HG03159 (cell line): ENCODE results near the gene PSTPIP2.
"Not testable (repeated sequence)": the region's sequence is repeated elsewhere in the genome, so short reads cannot be mapped to it uniquely, and the experiment has no call there.

Experiments used
- ATAC-seq: cut with Tn5 transposase; IDR thresholded peaks from one replicate; pipeline ENCODE4 v1.9.1; 2021; ENCODE audit warnings: mild to moderate bottlenecking, moderate library complexity; ENCODE audit not compliant: unreplicated experiment

PSTPIP2 gene

DNA sequence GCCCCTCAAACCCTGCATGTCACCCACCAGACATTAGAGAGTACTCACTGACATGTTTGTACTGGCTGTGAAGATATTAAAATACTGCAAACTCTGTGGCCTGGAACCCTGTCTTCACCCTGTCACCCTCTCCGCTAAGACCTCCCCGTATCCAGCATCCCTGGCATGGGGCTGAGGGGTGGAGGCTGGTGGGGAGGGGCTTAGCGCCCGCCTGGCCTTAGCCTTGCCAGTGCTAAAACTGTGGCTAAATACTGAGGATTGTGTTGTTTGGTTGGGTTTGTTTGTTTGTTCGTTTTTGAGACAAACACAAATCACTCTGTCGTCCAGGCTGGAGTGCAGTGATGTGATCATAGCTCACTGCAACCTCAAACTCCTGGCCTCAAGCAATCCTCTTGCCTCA, 1.8 kb downstream of the PSTPIP2 start:
- no peak for ATAC-seq

DNA sequence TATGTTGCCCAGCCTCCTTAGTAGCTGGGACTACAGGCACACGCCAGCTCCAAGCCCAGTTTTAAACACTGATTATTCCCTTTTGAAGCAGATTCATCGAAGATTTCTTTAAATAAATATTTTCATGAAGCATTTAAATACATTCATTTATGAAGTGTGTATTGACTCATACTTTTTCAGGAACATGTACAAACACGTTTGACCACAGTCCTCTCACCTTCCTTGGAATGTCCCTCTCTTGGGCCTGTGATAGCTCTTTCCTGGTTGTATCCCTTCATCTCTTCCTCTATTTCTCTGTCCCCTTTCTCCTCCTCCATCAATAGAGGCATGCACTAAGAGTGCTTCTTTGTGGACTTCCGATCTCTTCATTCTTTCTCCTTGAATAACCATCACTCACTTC, 2.5 kb downstream of the PSTPIP2 start:
- no peak for ATAC-seq

DNA sequence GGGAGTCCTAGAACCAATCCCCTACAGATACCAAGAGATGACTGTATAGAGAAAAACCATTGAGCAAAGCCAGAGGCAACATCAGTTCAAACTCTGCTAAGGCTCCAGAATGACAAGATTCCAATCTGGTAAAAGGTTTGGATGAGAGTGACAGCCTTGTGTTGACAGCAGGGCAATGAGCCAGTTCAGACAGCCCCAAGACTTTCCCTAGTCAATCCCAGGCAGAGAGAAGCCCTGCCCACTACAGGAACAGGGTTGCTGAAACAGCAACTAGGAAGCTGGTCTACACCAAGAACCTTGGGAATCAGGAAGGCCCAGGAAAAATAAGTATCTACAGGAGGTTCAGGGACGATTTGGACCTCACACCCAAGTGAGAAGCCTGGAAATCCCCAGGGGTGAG, 3.3 kb downstream of the PSTPIP2 start:
- no peak for ATAC-seq

DNA sequence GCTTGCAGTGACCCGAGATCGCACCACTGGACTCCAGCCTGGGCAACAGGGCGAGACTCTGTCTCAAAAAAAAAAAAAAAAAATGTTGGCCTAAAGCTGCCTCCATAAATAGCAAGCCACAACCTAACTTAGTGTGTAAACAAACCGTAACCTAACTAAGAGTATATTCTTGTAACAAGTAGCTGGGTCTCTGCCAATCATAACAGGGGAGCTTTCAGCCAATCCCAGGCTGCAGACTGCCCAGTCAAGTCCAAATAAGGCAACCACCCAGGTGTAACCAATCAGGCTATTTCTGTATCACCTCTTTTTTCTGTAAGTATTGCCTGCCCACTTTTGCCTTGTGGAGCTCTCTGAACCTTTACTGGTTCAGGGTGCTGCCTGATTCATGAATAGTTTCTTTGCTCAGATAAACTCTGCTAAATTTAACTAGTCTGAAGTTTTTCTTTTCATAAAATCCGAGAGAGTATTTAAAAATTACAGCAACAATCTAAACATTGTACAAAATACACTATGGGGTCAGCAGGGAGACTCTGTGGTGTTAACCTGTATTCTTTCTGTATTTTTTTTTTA, 4.5 kb downstream of the PSTPIP2 start:
- no peak for ATAC-seq

DNA sequence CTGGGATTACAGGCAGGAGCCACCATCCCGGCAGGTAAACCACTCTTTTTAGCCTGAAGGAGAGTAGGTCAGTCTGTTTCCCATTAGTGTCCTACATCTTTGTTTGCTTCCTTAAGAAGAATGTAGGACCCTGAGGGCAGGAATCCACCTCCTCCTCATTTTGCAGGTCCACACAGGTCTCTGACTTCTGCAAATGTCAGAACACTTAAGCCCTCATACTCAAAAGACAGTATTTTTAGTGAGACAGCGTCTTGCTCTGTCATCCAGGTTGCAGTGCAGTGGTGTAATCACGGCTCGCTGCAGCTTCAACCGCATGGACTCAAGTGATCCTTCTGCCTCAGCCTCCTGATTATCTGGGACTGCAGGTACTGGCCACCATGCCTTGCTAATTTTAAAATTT, 9.3 kb downstream of the PSTPIP2 start:
- ATAC-seq: no peak

DNA sequence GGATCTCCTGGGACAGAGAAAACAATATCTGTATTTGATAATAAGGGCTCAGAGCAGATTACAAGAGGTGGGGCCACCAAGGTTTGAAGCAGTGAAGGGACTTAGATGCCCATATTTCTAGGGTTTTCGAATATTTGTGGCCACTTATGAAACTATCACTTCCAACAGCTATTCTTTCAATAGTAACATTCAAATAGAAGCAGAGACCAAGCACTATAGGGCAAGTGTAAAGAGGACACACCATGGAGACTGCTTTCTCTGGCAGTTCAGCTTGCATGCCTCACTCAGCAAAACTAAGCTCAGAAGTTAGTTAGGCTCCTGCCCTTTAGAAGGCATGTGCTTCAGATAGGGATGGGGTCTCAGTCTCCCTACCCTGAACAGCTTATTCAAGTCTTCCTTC, 10.3 kb downstream of the PSTPIP2 start:
- no peak for ATAC-seq

DNA sequence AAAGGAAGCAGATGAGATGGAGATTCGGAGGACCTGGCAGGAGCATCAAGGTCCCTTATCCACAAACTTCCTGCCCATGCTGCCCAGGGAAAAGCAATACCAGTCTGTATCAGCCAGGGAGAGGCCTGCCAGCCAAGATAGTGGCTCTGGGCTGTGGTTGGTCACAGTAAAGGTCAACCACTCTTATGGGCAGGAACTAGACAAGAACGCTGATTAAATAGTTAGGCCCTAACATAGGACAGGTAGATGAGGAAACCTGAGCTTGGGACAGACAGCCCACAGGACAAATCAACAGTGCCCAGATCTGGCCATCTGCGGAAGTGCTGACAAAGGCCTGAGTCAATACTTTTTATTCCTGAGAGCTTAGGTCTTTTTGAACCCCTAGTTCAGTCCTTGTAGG, 10.7 kb downstream of the PSTPIP2 start:
- ATAC-seq: no peak

DNA sequence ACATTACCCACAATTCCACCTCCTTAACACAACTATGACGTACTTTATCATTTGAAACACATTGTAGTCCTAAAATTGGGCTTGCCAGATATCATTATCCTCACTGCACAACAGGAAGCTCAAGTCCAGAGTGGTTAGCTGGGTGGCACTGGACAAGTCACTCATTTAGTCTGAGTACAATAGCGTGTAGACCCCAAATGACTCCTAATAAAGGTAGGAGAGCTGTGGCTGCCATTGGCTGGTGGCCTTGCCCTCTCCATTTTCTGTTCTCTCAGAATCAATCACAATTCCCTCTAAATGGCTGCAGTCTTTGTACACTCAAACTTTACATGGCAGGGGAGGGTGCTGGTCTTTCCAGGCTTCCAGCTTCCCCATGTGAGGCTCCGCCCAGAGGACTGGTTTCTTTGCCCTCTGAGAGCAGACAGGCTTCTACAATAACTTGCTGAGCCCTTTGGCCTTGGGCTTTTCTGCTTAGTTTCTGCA, 11.7 kb downstream of the PSTPIP2 start:
- ATAC-seq: no peak

DNA sequence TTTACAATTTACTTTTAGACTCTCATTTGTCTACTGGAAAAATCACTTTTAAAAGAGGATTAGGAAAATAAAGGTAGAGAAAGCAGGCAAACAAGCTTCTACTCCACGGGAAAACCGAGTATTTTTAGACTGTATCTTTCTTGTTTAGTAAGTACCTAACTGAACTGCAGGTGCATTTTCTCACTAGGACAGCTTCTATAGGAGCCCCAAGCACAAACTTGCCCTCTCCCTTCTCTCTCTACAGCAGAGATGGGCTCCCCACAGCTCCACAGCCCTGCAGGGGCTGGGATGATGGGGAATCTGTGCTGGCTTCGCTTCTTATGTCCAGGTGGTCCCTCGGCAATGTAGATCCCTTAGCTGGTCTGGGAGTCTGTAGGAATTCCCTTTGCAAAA, 16.2 kb downstream of the PSTPIP2 start:
- ATAC-seq: no peak

DNA sequence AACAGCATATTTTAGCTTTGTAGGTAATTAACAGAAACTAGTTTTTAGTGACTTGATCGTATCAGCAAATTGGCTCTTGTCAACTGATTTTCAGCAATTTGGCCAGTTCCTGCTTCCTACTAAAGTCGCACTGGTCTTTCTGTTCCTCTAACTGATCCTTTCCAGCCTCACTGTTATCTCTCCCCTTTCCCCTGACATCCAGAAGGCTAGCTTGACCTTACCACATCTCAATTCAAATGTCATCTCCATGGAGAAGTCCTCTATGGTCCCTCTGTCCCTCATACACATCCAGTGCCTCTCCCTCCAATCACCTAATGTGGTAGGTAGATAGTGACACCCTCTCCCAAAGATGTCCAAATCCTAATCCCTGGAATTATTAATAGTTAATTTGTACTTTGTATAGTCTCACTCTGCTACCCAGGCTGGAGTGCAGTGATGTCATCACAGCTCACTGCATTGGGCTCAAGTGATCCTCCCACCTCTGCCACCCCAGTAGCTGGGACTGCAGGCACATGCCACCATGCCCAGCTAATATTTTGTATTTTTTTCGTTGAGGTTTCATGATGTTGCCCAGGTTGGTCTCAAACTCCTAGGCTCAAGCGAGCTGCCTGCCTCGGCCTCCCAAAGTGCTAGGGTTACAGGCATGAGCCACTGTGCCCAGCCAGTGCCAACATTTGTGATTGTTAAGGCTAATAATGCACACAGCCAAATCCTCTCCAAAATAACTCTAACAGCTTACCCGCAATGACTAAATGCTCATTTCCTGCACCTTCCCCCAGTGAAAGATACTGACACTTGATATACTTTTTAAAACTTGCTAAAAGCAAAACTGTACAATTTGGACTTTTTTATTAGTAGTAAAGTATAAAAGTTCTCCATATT, 16.9 kb downstream of the PSTPIP2 start:
- ATAC-seq: no peak

DNA sequence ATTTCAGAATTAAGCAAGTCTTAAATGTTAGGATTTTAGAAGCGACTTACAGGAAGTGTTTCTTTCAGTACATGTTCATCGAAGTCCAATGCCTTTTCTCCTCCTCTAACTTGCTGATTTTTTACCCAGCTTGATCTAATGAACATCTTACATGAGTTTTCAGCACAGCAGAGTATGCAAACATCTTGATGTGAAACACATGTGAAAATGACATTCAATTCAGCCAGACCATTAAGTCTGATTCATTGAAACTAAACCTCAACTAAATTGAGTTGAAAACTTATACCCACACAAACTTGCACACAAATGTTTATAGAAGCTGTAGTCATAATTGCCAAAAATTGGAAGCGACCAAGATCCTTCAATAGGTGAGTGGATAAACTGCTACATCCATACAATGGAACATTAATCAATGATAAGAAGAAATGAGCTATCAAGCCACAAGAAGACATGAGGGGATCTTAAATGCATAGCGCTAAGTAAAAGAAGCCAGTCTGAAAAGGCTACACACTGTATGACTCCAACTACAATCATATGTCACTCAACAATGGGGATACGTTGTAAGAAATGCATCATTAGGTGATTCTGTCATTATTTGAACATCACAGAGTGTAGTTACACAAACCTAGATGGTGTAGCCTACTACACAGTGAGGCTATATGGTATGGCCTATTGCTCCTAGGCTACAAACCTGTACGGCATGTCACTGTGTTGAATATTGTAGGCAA, 18.5 kb downstream of the PSTPIP2 start:
- ATAC-seq: no peak

DNA sequence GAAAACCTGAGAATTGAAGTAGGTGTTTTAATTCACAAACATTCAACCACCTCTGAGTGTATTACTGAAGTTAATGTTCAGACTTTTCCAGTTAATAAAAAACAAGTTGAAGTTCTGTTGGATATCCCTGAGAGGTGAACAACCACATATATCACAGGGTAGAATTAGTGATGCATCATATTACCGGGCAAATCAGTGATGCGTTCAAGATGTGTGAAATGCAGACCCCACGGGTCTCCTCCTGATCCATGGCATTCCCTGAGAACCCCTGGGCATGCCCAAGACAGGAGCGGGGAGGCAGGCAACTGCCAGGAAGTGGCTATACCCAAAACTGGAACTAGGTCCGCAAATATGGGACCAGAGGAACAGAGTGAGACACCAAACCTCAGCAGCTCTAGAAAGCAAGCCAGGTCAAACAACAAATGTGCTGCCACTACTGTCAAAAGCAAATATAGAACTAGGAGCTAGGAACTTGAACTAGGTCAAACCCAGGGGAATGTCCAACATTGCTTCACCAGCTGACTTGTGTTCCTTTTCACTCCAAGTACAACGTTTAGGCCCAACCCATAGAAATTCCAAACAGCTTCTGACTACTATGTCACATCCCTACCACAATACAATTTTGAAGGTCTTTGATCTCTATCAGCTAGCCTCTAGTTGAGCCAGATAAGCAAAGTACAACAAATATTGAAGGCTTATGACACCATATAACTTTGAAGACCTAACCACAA, 20.2 kb downstream of the PSTPIP2 start:
- no peak for ATAC-seq

DNA sequence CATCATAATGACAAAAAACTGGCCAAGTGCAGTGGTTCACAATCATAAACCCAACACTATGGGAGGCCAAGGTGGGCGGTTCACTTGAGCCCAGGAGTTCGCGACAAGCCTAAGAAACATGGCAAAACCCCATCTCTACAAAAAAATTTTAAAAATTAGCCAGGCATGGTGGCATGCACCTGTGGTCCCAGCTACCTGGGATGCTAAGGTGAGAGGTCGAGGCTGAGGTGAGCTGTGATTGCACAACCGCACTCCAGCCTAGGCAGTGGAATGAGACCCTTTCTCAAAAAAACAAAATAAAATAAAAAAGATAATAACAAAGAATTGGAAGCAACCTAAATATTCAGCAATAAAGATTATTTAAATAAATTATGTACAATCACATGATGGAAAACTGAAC, 21.8 kb downstream of the PSTPIP2 start:
- no peak for ATAC-seq

DNA sequence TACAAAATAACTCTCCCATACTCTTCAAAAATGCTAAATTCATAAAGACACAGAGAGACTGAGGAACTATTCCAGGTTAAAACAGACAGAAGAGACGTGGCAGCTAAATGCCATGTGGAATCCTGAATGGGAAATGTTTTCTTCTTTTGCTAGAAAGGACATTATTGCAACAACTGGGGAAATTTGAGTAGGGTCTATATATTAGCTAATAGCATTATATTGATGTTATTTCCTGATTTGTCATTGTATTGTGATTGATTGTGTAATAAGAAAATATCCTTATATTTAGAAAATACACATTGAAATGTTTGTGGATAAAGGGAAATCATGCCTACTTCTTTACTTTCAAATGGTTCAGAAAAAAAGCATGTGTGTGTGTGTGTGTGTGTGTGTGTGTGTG, 23.4 kb downstream of the PSTPIP2 start:
- no peak for ATAC-seq

DNA sequence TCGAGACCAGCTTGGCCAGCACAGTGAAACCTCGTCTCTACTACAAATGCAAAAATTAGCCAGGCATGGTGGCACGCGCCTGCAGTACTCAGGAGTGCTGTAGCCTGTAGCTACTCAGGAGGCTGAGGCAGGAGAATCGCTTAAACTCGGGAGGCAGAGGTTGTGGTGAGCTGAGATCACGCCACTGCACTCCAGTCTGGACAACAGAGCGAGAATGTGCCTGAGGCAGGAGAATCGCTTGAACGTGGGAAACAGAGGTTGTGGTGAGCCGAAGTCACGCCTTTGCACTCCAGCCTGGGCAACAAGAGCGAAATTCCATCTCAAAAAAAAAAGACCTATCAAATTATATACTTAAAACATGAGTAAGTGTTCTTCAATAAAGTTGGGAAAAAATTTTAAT, 24.7 kb downstream of the PSTPIP2 start:
- ATAC-seq: not testable (repeated sequence)

DNA sequence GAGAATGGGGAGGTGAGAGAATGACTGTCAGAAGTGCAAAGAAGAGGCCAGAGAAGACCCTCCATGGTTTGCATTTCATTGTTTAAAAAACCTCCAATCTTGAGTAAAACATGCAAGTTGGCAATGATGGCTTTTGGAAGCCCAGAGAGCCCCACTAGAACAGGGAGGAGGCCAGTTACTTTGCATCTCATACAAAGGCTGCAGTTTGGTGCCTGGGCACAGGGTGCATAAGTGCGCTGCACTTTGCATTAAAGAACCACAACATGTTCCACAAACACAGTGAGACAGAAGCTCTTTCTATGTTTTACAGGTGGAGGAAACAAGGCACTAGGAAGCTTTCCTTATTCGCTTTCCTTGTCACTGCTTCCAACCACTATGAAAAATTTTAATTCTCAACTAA, 25.4 kb downstream of the PSTPIP2 start:
- no peak for ATAC-seq

DNA sequence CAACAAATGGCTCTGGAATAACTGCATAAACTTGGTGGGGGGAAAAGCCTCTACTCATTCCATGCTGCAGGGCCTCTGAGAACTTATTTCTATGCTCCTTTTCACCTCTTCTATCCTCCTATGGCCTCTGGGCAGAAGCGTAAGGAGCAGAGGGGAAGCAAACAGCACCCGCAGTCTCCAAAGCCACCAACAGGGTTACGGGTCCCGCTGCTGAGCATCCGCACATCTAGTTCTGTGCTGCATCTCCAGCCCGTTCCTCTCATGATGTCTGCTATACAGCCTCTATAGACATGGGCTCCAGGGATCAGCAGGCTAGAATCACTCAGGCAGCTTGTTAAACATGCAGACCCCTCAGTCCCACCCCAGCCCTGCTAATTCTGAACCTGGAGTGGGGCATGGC, 25.9 kb downstream of the PSTPIP2 start:
- no peak for ATAC-seq

DNA sequence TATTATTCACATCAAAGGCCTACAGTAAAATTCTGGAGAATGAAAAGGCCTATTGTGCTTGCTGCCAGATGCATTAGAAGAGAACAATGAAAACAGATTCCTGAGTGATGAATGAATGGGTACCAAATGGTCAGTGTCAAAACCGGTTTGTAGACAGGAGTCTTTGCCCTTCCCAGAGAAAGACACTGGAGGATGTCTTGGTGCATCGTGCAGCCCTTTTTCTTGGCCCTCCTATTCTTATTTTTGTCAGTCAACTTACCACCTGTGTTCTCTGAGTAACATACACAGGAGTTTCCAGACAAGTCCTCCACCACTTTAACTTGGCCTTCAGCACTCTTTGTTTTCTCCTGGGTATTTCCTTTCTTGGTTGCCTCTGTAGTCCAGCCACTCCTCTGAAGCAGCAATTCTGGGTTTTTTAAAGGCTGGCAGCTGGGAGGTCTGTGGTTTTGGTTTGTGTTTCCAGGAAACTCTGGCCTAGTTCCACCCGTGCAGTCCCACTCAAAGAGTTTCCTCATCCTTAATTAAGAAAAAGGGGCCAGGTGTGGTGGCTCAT, 29.4 kb downstream of the PSTPIP2 start:
- no peak for ATAC-seq

DNA sequence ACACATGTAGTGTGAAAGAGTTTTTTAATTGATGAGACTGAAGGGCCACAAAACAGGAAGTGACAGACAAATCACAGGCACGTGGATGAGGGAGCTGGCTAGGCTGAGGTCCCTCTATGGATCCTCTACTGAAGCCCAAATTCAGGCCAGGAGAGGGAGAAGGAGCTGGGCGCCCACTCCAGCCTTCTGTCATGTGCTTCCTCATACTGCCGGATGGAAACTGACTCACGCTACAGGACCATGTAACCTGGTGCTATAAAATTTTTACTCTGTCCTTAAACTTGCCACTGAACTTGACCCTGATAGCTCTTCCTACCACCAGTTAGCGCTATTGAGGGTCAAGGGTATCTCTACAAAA, 31.3 kb downstream of the PSTPIP2 start:
- no peak for ATAC-seq

DNA sequence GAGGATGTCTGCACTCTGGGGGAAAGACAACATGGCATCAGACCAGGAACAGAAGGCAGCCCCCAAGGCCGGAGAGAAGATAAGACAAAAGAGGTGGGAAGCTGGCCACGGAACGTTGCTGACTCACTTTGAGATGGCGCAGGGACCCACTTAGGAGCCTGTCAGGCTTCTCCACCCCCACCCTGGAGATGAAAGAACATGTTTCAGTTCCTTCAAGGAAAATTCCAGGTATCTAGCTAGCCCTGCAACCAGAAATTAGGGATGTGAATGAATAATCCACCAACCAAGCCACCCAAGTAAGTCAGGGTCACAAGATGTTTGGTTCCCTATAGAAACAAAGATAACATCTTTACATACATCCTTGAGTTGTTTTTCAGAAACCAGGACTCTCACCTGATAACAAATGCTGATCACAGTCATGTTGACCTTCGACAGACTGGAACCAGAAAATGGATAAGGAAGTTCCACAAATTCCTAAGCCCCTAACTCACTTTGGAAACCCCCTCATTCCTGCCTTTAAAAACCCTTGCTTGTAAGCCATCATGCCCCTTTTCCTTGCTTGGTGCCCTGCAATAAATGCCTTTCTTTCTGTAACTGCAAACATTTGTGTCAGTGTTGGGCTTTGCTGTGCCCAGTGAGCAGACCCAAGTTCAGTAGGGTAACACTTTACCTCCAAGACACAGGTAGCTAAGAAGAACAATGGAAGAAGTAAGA, 31.9 kb downstream of the PSTPIP2 start:
- ATAC-seq: no peak
